GM19239 (cell line): Measurements from ENCODE around the gene TMPRSS7.

ENCODE experiments used
- DNase-seq: peaks from one replicate; pipeline ENCODE4 v3.0.0; 2011; ENCODE audit warnings: low spot score; ENCODE audit not compliant: insufficient read length
- FAIRE-seq: peaks from 2 replicates; lab custom pipeline; 2011; peaks lifted over from hg19 to GRCh38; lab: Jason Lieb, UNC

Gene TMPRSS7

DNA sequence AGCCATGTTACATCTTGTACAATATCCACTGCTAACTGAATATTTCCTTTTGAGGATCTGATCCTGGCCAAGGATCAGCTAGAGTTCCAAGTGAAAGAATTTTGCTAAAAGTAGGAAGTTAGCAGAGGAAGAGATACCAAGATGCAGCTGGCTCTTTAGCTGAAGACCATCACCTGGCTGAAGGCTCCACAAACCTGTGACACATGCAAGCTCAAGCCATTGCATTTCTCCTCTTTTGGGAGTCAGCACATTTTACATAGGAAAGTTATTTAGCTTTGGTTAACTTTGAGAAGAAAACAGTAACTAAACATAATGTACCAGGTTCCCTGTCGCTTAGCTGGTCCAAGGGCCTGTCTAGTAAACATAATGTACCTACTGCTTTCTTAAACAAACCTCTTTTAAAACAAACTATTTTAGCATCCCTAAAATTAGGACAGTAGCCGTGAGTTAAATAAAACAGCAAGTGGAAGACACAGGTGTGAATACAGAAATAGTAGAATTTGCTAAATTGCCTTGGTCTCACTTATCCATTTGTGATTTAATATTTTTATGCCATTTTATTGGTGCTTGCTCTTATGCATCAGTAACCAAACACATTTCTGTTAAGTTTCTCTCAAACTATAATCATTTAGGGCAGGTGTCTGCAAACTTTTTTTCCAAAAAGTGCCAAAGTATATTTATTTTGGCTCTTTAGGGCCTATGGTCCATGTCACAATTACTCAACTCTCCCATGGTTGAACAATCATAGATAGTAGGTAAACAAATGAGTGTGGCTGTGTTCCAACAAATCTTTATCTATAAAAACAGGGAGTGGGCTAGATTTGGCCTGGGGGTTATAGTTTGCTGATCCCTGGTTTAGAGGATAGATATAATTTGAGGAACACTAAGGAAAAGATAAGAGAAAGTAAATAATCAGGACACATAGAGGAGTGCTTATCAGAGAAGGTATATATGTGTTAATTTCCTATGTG is 87.3 kb downstream of the TMPRSS7 start:
- peak; percentile 67 for FAIRE-seq
- no peak for DNase-seq

DNA sequence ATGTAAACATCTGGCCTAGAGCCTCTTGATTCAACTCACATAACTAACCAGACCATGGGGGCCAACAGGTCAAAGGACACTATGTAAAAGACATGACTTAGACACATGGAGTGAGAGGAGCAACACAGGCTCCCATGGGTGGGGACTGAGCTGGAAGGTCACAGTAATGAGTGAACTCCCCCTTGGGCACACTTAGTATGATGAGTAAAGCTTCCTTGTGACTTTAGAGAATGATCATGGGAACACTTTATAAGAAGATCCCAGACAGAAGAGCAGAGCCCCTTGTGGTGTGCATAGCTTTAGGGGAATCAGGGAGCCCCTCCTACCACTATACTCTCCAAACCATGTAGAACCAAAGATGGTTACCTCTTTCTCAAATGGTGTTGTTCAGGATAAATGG is 88.3 kb downstream of the TMPRSS7 start:
- peak; percentile 53 for FAIRE-seq

DNA sequence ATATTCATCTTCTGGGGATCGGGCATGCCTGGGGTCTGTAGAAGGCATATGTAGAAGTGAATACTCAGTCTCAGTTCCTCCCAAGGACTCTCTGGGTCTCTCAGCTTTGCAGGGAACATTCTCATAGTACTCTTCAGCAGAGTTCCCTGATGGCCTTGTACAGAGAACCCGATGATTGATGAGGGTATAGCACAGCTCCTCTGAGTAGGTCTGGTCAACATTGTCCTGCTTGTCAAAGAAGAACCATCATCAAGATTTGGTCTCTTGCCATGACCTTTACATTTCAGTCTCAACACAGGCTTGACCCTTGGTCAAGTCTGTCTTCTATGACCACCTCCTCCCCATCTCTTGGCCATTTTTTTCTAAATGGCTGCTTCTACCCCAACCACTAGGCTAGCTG is 89.0 kb downstream of the TMPRSS7 start:
- DNase-seq (no peak), FAIRE-seq (no peak)

More for the DNA sequence above, 88.3 kb downstream of the TMPRSS7 start:
- DNase-seq: no peak

DNA sequence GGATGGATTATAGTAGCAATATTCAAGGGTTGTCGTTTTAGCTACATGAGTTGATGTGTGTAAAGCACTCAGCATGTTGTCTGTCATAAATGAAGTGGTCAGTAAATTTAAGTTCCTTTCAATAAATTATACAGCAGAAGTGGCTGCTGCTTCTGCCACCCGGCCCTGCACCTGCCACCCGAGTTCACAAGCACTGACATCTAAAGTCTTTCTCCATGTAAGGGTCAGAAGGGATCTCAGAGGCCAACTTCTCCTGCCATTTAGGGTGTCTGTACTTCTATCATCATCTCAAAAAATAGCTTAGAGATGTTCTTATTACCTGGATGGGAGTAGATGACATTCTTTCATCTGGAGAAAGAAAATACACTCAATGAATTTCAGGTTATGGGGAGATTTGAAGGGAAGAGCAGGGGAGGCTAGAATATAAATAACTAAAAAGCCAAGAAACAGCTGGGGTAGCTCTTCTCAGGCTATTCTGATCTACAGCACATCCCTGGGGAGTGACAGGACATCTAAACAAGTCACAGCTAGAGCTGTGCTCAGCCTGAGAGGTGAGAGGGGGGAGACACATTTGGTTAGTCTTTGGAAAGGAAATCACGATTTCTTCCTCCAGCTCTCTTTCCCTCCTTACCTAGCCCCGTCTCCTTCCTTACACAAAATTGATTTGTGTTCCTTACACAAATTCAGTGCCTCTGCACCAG is 90.5 kb downstream of the TMPRSS7 start:
- peak; percentile 66 for FAIRE-seq
- DNase-seq: no peak

DNA sequence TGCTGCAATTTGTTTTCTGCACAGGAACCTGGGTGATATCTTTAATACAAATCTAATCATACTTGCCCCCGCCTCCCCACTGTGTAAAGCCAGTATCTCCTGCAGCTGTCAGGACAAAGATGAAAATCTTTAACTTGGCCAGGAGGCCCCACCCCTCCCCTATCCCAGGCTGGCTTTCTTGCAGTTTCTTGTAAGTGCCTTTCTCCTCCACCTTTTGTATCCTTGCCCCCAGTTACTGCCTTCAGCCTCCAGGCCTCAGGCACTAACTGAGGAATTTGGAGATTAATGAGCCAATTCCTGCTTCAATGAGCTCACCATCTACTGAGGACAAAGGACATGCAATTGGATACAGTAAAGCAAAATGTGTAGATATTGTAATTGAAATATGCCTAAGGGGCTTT is 92.0 kb downstream of the TMPRSS7 start:
- no peak for DNase-seq
- peak; percentile 84 for FAIRE-seq

DNA sequence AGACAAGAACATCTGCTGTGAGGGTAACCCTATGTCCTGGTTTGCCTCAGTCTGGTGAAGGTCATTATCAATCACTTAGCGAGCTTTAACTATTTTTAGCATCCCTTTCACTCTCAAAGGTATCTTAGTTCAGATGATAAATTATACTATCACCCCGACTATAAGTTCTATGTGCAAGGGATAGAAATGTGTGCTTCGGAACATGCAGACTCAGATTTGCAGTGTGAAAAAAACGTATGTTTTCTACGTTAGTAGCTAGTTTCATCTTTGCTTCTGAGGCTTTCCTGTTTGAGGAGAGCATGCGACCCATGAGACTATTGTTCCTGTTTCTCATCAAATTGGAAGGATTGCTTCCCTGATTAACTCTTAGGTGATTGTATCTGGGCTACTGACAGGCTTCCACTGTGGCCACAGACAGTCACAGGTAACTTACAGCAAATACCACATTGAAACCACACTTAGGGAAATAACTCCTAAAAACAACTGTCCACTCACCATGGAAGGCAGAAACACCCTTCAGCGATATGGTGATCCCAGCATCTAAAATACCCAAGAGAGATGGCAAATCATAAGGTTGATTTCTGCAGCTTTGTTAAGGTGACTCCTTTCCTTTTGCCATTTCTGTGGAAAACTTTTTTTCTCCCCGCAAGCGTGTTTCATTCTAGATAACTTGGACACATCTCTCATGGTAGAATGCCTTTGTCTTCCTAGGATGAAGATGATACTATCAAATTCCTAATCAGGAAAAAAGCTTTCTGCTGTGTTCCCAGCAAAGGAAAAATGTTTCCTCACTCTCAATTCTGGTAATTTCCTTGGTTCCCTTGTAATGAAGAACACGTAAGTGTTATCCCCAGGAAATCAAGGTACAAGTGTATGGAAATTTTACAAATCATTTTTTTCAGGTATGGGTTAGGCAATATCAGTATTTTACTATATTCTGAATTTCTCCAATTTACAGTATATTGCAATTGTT is 93.3 kb downstream of the TMPRSS7 start:
- DNase-seq: no peak
- peak; percentile 98 for FAIRE-seq

DNA sequence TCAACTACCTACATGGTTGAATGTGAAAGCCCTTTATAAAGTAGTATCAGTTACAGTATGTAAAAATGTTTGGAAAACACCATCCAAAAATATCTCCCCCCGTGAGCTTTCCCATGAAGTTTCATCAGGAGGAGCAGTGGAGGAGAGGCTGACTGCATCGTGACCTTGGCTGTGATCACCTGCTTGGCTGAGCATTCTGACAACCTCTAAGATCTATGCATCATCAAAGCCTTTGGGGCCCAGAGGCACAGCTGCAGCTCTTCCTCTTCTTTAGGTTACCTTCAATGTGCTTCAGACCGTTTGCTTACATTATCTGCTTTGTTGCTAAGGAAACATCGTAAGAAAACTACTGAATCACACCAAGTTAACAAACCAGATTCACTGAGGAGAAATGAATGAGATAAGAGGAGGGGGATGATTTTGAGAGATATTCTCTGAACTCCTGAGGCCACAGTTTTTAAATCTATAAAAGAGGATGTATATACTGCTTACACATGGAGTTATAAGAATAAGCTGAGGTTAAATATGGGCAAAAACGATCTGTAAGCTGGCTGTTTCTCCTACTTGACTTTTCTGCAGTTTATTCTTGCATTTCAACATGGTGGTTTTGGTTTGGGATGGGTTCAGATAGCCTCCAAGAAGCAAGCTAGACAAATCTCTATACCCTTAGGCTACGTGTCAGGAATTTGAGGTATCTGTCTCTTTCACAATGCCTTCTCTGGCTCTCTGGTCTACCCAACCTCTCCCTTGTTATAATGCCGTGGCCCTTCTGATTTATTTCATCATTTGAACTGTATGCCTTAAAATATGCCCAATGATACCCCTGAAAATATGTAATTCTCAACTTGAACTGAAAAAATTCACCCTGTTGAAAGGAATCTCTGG is 94.5 kb downstream of the TMPRSS7 start:
- FAIRE-seq (peak; percentile 96), DNase-seq (no peak)

DNA sequence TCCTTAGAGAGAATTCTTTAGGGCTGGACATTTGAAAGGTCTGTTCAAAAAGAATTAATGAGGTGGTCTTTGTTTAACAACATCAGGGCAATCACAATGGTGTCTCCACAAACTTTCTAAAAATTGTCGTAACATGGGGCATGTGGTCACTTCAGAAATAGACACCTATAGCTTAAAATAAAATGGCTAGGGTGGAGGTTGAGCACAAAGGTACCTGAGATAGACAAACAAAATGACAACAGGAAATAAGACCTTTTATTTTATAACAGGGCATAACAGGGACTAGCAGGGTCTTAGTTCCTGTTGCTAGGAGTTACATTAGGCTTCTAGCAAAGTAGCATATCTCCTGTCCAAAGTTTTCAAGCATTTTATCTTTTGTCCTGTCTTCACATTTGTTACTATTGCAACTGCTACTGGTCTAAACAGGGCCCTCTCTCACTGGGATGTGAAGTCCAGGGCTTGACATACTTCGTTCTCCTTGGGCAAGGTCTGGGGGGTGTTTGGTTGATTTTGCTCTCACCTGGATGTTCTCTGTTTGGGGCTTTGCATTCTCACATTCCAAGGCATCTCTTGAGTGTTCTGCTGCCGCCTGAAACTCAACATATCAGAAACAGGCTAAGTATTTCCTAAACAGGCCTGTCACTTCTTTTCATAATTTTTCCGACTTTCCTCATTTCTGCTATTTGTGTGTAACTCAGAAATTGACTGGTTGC is 95.5 kb downstream of the TMPRSS7 start:
- peak; percentile 92 for FAIRE-seq
- no peak for DNase-seq

DNA sequence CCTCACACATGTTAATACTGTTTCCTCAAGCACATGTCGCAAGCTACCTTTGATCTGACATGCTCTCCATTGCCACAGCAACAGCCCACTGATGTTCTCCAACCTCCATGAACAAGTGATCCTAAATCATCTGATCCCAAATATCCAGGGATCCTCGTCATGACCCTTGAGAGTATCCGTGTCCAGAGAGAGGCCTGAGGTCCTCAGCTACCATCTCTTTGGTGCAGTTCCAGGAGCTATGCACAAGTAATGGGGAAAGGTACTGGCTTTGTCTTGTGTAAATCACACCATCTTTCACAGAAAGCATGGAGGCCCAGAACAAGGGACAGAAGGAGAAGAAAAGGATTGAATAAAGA is 96.1 kb downstream of the TMPRSS7 start:
- DNase-seq (no peak), FAIRE-seq (peak; percentile 26)
